Measurements from ENCODE around the gene RCE1. TPM values are rescaled to one million over a fixed set of nuclear protein-coding genes. Genes with fewer than 3 reads are reported as not detected.

RCE1 gene
- total RNA-seq, 1 experiment from 2014 or later = 52.5 TPM

DNA sequence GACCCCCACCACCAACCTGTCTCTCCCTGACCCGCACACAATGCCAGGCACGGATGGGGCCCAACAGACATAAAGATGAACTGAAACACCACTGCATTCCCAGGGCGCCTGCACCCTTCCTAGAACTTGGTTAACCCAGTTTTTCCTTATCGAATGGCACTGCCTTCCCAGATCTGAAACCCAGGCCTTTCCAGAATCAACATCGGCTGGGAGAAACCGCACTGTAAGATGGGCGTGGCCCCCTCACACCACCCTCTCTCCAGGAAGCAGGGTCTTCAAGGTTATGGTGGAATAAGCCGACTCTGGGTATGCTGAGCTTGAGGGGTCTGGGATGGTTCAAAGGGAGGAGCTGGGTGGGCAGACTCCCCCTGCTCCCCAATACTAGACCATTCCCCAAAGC lies 36.8 kb downstream of the RCE1 start:
- Histone ChIP-seq H2BK120ac (ENCODE audit: low read depth, low read length, poor library complexity, severe bottlenecking) (no peak overlapping the region), H3K4ac (ENCODE audit: low read depth, low read length) (no peak overlapping the region), H3T11ph (ENCODE audit: low read length) (no peak overlapping the region), H2BK5ac (ENCODE audit: insufficient read length, low read length) (no peak overlapping the region), H2AK5ac (ENCODE audit: insufficient read length, low read length) (no peak overlapping the region), H3K23me2 (ENCODE audit: insufficient read length, low read depth, low read length, poor library complexity, severe bottlenecking) (no peaks in the 10 kb centered on the region), H3K9ac (ENCODE audit: extremely low read depth, insufficient read length, low read length) (no peak overlapping the region), H3K79me1 (ENCODE audit: insufficient read depth, low read depth, low read length, poor library complexity, severe bottlenecking) (no peaks in the 10 kb centered on the region), H3K4me2 (ENCODE audit: insufficient read depth, insufficient read length, low read length) (no peak overlapping the region), H4K5ac (ENCODE audit: insufficient read length, low read depth, low read length) (no peak overlapping the region), H3K4me1 (ENCODE audit: insufficient read depth, low read length) (peaks cover 2% of the 10 kb centered on the region; the same call in 1 of the 2 replicates), H2BK15ac (ENCODE audit: low read depth, low read length) (no peak overlapping the region), H2AFZ (ENCODE audit: low read length) (no peak overlapping the region), H3K23ac (ENCODE audit: insufficient read length, low read depth, low read length) (no peak overlapping the region), H3K27ac (ENCODE audit: insufficient read length, low read depth, low read length) (no peak overlapping the region), H4K91ac (ENCODE audit: insufficient read length, low read depth, low read length) (no peak overlapping the region), H3K14ac (ENCODE audit: insufficient read depth, low read length) (no peak overlapping the region), H4K20me1 (ENCODE audit: control insufficient read depth, insufficient read depth, insufficient read length) (no peaks in the 10 kb centered on the region), H2BK20ac (ENCODE audit: low read depth, low read length, poor library complexity, severe bottlenecking) (no peak overlapping the region), H3K9me3 (ENCODE audit: control insufficient read depth, low read depth, low read length) (no peaks in the 10 kb centered on the region), H2BK12ac (ENCODE audit: insufficient read length, low read depth, low read length) (no peak overlapping the region), H3K79me2 (ENCODE audit: insufficient read depth, low read length) (no peaks in the 10 kb centered on the region), H3K18ac (ENCODE audit: insufficient read length, low read depth, low read length) (no peak overlapping the region), H3K27me3 (ENCODE audit: insufficient read depth, low read length) (no peaks in the 10 kb centered on the region), H4K8ac (replicated peaks; ENCODE audit: insufficient read length, low read depth, low read length) (no peak overlapping the region), H3K56ac (ENCODE audit: insufficient read length, low read depth, low read length) (no peak overlapping the region)
- no peaks in the 10 kb centered on the region for H3K36me3 Mint-ChIP-seq (ENCODE audit: insufficient read depth in 1 of 3, low read depth in 3 of 3)
- no peaks in the 10 kb centered on the region; the same call in 1 of the 2 replicates for H3K27me3 Mint-ChIP-seq (ENCODE audit: low read depth)
- H3K4me3 Mint-ChIP-seq = no peak overlapping the region
- TF ChIP-seq CTCF (conservative IDR thresholded peaks at IDR 0.05) = no peak
- peaks cover 40 to 61% of the 10 kb centered on the region in 2 experiments for H3K4me1 Mint-ChIP-seq
- no peaks in the 10 kb centered on the region for H3K9me3 Mint-ChIP-seq
- WGBS (ENCODE audit: extremely low coverage, insufficient read length, low lambda C conversion rate) = no CpG with 5 or more reads among the region's 8 CpGs
- H3K27ac Mint-ChIP-seq = peak overlapping the region in 1 of 3 experiments; percentile 61; a peak in 2 of 7 replicates
- DNase-seq = no peak
